ENCODE results near the gene CCL26.

CCL26 gene

GRCh38 chr7:75738975-75739795, 32.8 kb downstream of the CCL26 start:
- DNase-seq (ENCODE audit: low read depth, low spot score): peak; percentile 99
- TF ChIP-seq CTCF (IDR thresholded peaks at IDR 0.05; ENCODE audit: low read depth, low read length): no peak
- peak overlapping the region; percentile 83 for H3K4me3 ChIP-seq (ENCODE audit: low read depth, low read length)
- in situ Hi-C loops (cut with HindIII; ENCODE audit: low sequenced_read_pairs): no loop called here

GRCh38 chr7:75738604-75738974, 33.4 kb downstream of the CCL26 start, which contains the start of gene HIP1:
Gene HIP1, minus strand, starts transcription at chr7:75738941. Its CDS starts 21 bp downstream, at chr7:75738920.
- in situ Hi-C loops (cut with HindIII; ENCODE audit: low sequenced_read_pairs): no loop called here
- no peak for TF ChIP-seq CTCF (IDR thresholded peaks at IDR 0.05; ENCODE audit: low read depth, low read length)
- no peak for DNase-seq (ENCODE audit: low read depth, low spot score)
- peak within 1 kb of the TSS; percentile 83 for H3K4me3 ChIP-seq (ENCODE audit: low read depth, low read length)

- DNase-seq (ENCODE audit: low read depth, low spot score): no peak
- no peak for TF ChIP-seq CTCF (IDR thresholded peaks at IDR 0.05; ENCODE audit: low read depth, low read length)
- in situ Hi-C loops (cut with HindIII; ENCODE audit: low sequenced_read_pairs): no loop called here
- peak overlapping the region; percentile 83 for H3K4me3 ChIP-seq (ENCODE audit: low read depth, low read length)
These were observed 34.0 kb downstream of the CCL26 start for GRCh38 chr7:75737856-75738603.

- in situ Hi-C loops (cut with HindIII; ENCODE audit: low sequenced_read_pairs): no loop called here
- TF ChIP-seq CTCF (IDR thresholded peaks at IDR 0.05; ENCODE audit: low read depth, low read length): no peak
These were observed 36.2 kb downstream of the CCL26 start for GRCh38 chr7:75735581-75736350.

GRCh38 chr7:75734586-75735458, 37.2 kb downstream of the CCL26 start:
- H3K4me3 ChIP-seq (ENCODE audit: low read depth, low read length): no peak overlapping the region
- in situ Hi-C loops (cut with HindIII; ENCODE audit: low sequenced_read_pairs): no loop called here
- TF ChIP-seq CTCF (IDR thresholded peaks at IDR 0.05; ENCODE audit: low read depth, low read length): no peak
- DNase-seq (ENCODE audit: low read depth, low spot score): peak; percentile 75

More at GRCh38 chr7:75735581-75736350, 36.2 kb downstream of the CCL26 start:
- no peak overlapping the region for H3K4me3 ChIP-seq (ENCODE audit: low read depth, low read length)
- DNase-seq (ENCODE audit: low read depth, low spot score): no peak
